HG02973 (cell line): Measurements from ENCODE around the gene MBNL2.
A peak's percentile ranks its signal among the peaks of the same experiment; 100 is the strongest.

Experiments used
- ATAC-seq: cut with Tn5 transposase; IDR thresholded peaks from one replicate; pipeline ENCODE4 v1.9.1; 2021; ENCODE audit warnings: moderate library complexity; ENCODE audit not compliant: unreplicated experiment

The MBNL2 gene

GRCh38 chr13:97435323-97435722, 213.2 kb downstream of the MBNL2 start:
- no peak for ATAC-seq

- no peak for ATAC-seq
These were observed 213.7 kb downstream of the MBNL2 start for GRCh38 chr13:97435794-97436193.

- no peak for ATAC-seq
These were observed 214.7 kb downstream of the MBNL2 start for GRCh38 chr13:97436845-97437244.

GRCh38 chr13:97437729-97438128, 215.6 kb downstream of the MBNL2 start:
- ATAC-seq = no peak

GRCh38 chr13:97438856-97439595, 216.9 kb downstream of the MBNL2 start:
- no peak for ATAC-seq

GRCh38 chr13:97440598-97441170, 218.6 kb downstream of the MBNL2 start:
- no peak for ATAC-seq

- peak; percentile 58 for ATAC-seq
These were observed 219.2 kb downstream of the MBNL2 start for GRCh38 chr13:97441368-97441767.
